Retinal pigment epithelial cell (primary cell): ENCODE results near the gene MED12L.
A peak's percentile ranks its signal among the peaks of the same experiment; 100 is the strongest.

ENCODE experiments used
- DNase-seq: peaks from one replicate; pipeline ENCODE4 v3.0.0-alpha.2; 2010; ENCODE audit warnings: low read depth
- H3K4me3 ChIP-seq: 2 replicates; pipeline ENCODE4 v1.5.1; 2011; ENCODE audit warnings: mild to moderate bottlenecking, low read length, control low read depth, moderate library complexity
- TF ChIP-seq, protein P1 (sequence below): conservative IDR thresholded peaks from 2 replicates; pipeline ENCODE4 v1.5.1; 2011; ENCODE audit warnings: low read depth, low read length, control low read depth, inconsistent platforms

The MED12L gene

DNA sequence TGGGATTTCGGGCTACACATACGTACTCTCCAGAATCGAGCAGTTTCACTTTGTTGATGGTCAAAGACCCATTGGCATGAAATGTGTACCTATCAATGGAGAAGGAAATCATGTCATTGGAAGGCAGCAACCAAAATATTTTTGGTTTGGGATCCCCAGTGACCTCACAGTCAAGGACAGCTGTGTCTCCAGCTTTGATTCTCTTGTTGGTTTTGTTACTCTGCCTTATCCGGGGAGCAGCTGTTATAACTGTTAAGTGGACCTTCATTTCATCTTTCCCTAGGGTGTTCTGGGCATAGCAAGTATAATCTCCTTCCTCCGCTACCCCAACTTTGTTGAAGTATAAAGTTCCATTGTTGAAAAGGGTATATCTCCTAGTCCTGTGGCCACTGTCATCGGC, 352.4 kb downstream of the MED12L start:
- no peak overlapping the region for H3K4me3 ChIP-seq
- DNase-seq: no peak
- TF ChIP-seq, protein P1, sequence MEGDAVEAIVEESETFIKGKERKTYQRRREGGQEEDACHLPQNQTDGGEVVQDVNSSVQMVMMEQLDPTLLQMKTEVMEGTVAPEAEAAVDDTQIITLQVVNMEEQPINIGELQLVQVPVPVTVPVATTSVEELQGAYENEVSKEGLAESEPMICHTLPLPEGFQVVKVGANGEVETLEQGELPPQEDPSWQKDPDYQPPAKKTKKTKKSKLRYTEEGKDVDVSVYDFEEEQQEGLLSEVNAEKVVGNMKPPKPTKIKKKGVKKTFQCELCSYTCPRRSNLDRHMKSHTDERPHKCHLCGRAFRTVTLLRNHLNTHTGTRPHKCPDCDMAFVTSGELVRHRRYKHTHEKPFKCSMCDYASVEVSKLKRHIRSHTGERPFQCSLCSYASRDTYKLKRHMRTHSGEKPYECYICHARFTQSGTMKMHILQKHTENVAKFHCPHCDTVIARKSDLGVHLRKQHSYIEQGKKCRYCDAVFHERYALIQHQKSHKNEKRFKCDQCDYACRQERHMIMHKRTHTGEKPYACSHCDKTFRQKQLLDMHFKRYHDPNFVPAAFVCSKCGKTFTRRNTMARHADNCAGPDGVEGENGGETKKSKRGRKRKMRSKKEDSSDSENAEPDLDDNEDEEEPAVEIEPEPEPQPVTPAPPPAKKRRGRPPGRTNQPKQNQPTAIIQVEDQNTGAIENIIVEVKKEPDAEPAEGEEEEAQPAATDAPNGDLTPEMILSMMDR: no peak

DNA sequence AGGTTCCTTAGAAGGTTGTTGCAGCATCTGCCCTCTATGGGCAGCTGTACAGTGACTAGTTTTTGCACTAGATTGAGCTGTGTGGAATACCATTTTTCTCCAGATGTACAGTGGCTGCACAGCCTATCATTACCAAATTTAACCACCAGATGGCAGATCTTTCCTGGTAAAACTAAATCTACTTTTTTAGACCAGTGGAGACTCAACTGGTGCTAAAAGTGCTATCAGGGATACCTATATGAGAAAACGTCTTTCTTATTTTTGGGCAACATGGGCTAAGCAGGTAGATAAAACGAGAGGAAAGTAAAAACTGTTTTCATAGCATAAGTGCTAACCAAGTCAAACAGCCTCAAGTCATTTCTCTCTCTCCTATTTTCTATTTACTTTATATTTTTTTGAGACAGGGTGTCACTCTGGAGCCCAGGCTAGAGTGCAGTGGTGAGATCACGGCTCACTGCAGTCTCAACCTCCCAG, 354.2 kb downstream of the MED12L start:
- TF ChIP-seq, protein P1: peak; percentile 75
- no peak overlapping the region for H3K4me3 ChIP-seq
- no peak for DNase-seq

DNA sequence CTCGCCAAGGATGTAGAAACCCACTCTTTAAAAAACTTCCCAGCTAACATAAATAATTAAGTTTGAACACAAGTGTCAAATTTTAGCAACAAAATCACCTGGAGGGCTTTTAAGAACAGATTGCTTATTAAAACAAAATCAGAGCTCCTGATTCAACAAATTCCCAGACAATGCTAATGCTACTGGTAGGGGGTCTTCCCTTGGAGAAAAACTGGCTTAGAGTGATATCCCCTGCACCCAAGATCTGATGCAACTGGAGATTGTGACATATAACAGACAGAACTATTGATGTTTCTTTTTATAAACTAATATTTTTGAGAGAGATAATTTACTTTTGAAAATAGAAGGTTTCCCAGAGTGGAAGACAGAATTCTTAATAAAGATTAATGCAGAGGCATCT, 355.5 kb downstream of the MED12L start:
- TF ChIP-seq, protein P1: no peak
- no peak overlapping the region for H3K4me3 ChIP-seq
- DNase-seq: no peak

DNA sequence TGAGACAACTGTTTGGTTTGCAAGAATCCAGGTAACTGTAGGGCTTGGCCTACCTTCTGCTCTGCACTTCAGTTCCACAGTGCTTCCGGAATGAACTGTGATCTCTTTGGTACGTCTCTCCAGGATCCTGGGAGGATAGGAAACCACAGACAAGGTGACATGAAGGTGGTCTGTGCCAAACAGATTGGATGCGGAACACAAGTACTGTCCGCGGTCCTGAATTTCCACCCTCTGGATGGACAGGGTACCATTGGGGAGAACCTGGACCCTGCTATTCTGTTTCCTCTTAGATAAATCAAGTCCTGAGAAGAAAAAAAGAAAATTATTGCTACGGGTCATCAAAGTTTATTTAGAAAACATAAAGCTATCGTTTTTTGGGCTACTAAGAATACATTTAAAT, 358.1 kb downstream of the MED12L start:
- H3K4me3 ChIP-seq: no peak overlapping the region
- TF ChIP-seq, protein P1: no peak
- DNase-seq: no peak

DNA sequence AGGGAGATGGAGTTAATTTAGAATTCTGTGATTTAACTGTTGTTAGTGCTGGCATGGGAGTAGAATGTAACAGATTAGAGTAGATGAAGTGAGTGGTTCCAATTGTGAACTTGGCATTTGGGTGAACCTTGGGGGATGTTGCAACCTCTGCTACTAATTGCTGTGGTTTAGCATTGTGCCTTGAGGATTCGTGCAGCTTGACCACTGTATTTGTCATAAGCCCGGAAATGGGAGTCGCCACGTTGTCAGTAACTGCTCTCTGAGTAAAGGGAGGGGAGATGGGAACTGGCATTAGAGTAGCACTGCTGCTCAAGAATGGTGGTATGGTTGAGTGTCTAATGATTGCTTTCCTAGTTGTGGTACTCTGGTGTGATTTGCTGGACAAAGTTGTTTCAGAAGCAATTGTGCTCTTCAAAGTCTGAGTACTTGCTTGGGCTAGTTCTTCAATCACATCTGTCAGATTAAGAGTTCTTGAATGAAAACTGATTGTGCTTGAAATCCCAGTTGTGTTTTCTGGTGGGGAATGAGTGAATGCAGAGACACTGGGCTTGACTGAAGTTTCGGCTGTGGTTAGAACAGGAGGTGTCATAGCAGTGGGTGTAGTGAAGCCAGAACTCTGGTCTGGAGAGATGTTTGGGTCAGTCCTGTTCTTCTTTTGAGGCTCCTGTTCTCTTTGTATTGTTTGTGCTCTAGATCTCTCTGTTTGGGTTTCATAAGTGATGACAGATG, 360.0 kb downstream of the MED12L start:
- no peak overlapping the region for H3K4me3 ChIP-seq
- peak; percentile 84 for DNase-seq
- TF ChIP-seq, protein P1: no peak

DNA sequence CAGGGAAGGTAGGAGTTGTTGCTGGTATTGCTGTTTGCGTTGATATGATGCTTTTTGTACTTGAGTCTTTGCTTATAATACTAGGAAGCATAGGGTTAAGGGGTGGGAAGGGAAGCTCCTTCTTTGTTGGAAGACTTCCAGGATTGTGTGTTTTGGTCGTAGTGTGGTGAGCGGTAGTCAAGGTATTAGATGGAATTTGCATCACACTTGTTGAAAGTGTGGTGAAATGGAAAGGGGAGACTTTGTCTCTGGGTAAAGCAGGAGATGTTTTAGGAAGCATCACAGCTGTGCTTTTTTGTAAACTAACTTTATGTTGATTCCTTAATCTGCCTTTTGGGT, 360.5 kb downstream of the MED12L start:
- no peak overlapping the region for H3K4me3 ChIP-seq
- DNase-seq: no peak
- TF ChIP-seq, protein P1: no peak

DNA sequence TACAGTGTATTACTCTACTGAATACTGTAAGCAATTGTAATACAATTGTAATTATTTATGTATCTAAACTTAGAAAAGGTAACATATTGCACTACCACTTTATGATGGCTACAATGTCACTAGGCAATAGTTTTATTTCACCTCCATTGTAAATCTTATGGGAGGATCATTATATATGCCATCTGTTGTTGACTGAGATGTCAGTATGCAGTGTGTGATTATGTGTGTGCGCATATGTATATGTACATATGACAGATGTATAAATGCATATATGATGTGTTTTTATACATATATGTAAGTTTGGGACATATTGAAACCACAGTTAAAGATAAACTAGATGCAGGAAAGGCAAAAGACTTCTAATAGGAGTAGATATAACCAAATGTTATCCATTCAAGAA, 366.9 kb downstream of the MED12L start:
- H3K4me3 ChIP-seq: no peak overlapping the region
- TF ChIP-seq, protein P1: no peak
- DNase-seq: no peak
